Activated naive CD8-positive, alpha-beta T cell treated with anti-CD3 and anti-CD28 coated beads, Interleukin-2, amount 50 U/mL, for 24 hours (primary cell): ENCODE data around the gene BCR.
"Not testable (repeated sequence)": the region's sequence is repeated elsewhere in the genome, so short reads cannot be mapped to it uniquely, and the experiment has no call there.

Experiments
- ATAC-seq: fragments of 150-1000 bp; cut with Tn5 transposase; one replicate; pipeline ENCODE4 v1.10.0; 2021
- DNase-seq: peaks from one replicate; pipeline ENCODE4 v3.0.0; 2021
- H3K27ac Mint-ChIP-seq: one replicate; pipeline ENCODE4 v1.8.0; 2021; ENCODE audit warnings: mild to moderate bottlenecking, mixed read lengths
- H3K27me3 Mint-ChIP-seq: one replicate; pipeline ENCODE4 v1.8.0; 2021; ENCODE audit warnings: mixed read lengths
- H3K36me3 Mint-ChIP-seq: one replicate; pipeline ENCODE4 v1.8.0; 2021; ENCODE audit warnings: low read depth, mixed read lengths
- H3K4me1 Mint-ChIP-seq: one replicate; pipeline ENCODE4 v1.8.0; 2021; ENCODE audit warnings: mixed read lengths
- H3K4me3 Mint-ChIP-seq: one replicate; pipeline ENCODE4 v1.8.0; 2021; ENCODE audit warnings: mild to moderate bottlenecking, moderate library complexity, mixed read lengths
- H3K9me3 Mint-ChIP-seq: one replicate; pipeline ENCODE4 v1.8.0; 2021; ENCODE audit warnings: mixed read lengths

The BCR gene

GRCh38 chr22:23356094-23356493, 175.8 kb downstream of the BCR start:
- H3K4me3 Mint-ChIP-seq, result no peak overlapping the region
- H3K27me3 Mint-ChIP-seq, result peaks cover 9% of the 10 kb centered on the region
- no peaks in the 10 kb centered on the region for H3K9me3 Mint-ChIP-seq
- H3K4me1 Mint-ChIP-seq, result no peaks in the 10 kb centered on the region
- no peak overlapping the region for H3K27ac Mint-ChIP-seq
- H3K36me3 Mint-ChIP-seq, result no peaks in the 10 kb centered on the region
- DNase-seq (no peak), ATAC-seq (no peak)

- H3K9me3 Mint-ChIP-seq, result no peaks in the 10 kb centered on the region
- no peak overlapping the region for H3K4me3 Mint-ChIP-seq
- H3K36me3 Mint-ChIP-seq, result no peaks in the 10 kb centered on the region
- H3K4me1 Mint-ChIP-seq, result no peaks in the 10 kb centered on the region
- ATAC-seq (no peak), DNase-seq (no peak)
- no peak overlapping the region for H3K27ac Mint-ChIP-seq
- peaks cover 9% of the 10 kb centered on the region for H3K27me3 Mint-ChIP-seq
Measured at GRCh38 chr22:23357053-23357452, 176.7 kb downstream of the BCR start.

GRCh38 chr22:23359583-23360123, 179.3 kb downstream of the BCR start:
- Mint-ChIP-seq H3K27ac (no peak overlapping the region), H3K36me3 (no peaks in the 10 kb centered on the region), H3K4me1 (no peaks in the 10 kb centered on the region), H3K9me3 (no peaks in the 10 kb centered on the region), H3K27me3 (peaks cover 1% of the 10 kb centered on the region), H3K4me3 (no peak overlapping the region)
- ATAC-seq (no peak), DNase-seq (no peak)

GRCh38 chr22:23361676-23362075, 181.4 kb downstream of the BCR start:
- Mint-ChIP-seq H3K4me1 (no peaks in the 10 kb centered on the region), H3K27me3 (peaks cover 1% of the 10 kb centered on the region), H3K4me3 (no peak overlapping the region), H3K36me3 (no peaks in the 10 kb centered on the region), H3K9me3 (no peaks in the 10 kb centered on the region), H3K27ac (no peak overlapping the region)
- DNase-seq (no peak), ATAC-seq (no peak)

- Mint-ChIP-seq H3K27me3 (peaks cover 1% of the 10 kb centered on the region), H3K9me3 (no peaks in the 10 kb centered on the region), H3K36me3 (no peaks in the 10 kb centered on the region), H3K4me3 (no peak overlapping the region), H3K4me1 (no peaks in the 10 kb centered on the region), H3K27ac (no peak overlapping the region)
- DNase-seq (no peak), ATAC-seq (no peak)
Measured at GRCh38 chr22:23363683-23364082, 183.4 kb downstream of the BCR start.

GRCh38 chr22:23364389-23364788, 184.1 kb downstream of the BCR start:
- Mint-ChIP-seq H3K27me3 (peaks cover 8% of the 10 kb centered on the region), H3K9me3 (no peaks in the 10 kb centered on the region), H3K27ac (no peak overlapping the region), H3K4me3 (no peak overlapping the region), H3K36me3 (no peaks in the 10 kb centered on the region), H3K4me1 (no peaks in the 10 kb centered on the region)
- ATAC-seq (no peak), DNase-seq (no peak)

- Mint-ChIP-seq H3K4me3 (no peak overlapping the region), H3K36me3 (no peaks in the 10 kb centered on the region)
- ATAC-seq, result no peak
Measured at GRCh38 chr22:23365524-23365923, 185.2 kb downstream of the BCR start.

GRCh38 chr22:23365961-23366360, 185.7 kb downstream of the BCR start:
- no peak overlapping the region for H3K27ac Mint-ChIP-seq
- H3K4me3 Mint-ChIP-seq, result no peak overlapping the region
- peaks cover 7% of the 10 kb centered on the region for H3K27me3 Mint-ChIP-seq
- ATAC-seq (no peak), DNase-seq (no peak)
- H3K9me3 Mint-ChIP-seq, result no peaks in the 10 kb centered on the region
- H3K36me3 Mint-ChIP-seq, result no peaks in the 10 kb centered on the region
- no peaks in the 10 kb centered on the region for H3K4me1 Mint-ChIP-seq

More at GRCh38 chr22:23365524-23365923, 185.2 kb downstream of the BCR start:
- H3K9me3 Mint-ChIP-seq, result no peaks in the 10 kb centered on the region
- H3K27me3 Mint-ChIP-seq, result peaks cover 8% of the 10 kb centered on the region
- H3K27ac Mint-ChIP-seq, result no peak overlapping the region
- no peak for DNase-seq
- no peaks in the 10 kb centered on the region for H3K4me1 Mint-ChIP-seq

GRCh38 chr22:23367196-23367595, 186.9 kb downstream of the BCR start:
- not testable (repeated sequence) for H3K36me3 Mint-ChIP-seq, H3K27ac Mint-ChIP-seq, DNase-seq, H3K4me1 Mint-ChIP-seq, ATAC-seq, H3K27me3 Mint-ChIP-seq, H3K9me3 Mint-ChIP-seq, H3K4me3 Mint-ChIP-seq
